Duodenal mucosa (tissue), 2 donors: Measurements from ENCODE around the gene C15orf61.
A peak's percentile ranks its signal among the peaks of the same experiment; 100 is the strongest.

Experiments used
- H3K27ac ChIP-seq: one replicate; pipeline ENCODE4 v1.7.0; 2013; ENCODE audit warnings: low read depth, low read length
- H3K27me3 ChIP-seq, 2 donors: one replicate each; pipeline ENCODE4 v1.7.0; 2013; ENCODE audit warnings: low read length in 2 of 2, control low read depth in 1 of 2; ENCODE audit not compliant: insufficient read depth in 2 of 2, control insufficient read depth in 1 of 2
- H3K36me3 ChIP-seq, 2 donors: one replicate each; pipeline ENCODE4 v1.7.0; 2013; ENCODE audit warnings: low read length in 2 of 2, control low read depth in 1 of 2; ENCODE audit not compliant: insufficient read depth in 2 of 2, control insufficient read depth in 1 of 2
- H3K4me1 ChIP-seq, 2 donors: one replicate each; pipeline ENCODE4 v1.7.0; 2013; ENCODE audit warnings: low read length in 2 of 2, control low read depth in 1 of 2; ENCODE audit not compliant: insufficient read depth in 2 of 2, control insufficient read depth in 1 of 2
- H3K4me3 ChIP-seq, 2 donors: one replicate each; pipeline ENCODE4 v1.7.0; 2013; ENCODE audit warnings: low read length in 2 of 2, low read depth in 1 of 2
- H3K9ac ChIP-seq, 2 donors: one replicate each; pipeline ENCODE4 v1.7.0; 2013; ENCODE audit warnings: low read length in 2 of 2, low read depth in 1 of 2
- H3K9me3 ChIP-seq, 2 donors: one replicate each; pipeline ENCODE4 v1.7.0; 2013; ENCODE audit warnings: low read length in 2 of 2, control low read depth in 1 of 2; ENCODE audit not compliant: control insufficient read depth in 1 of 2

C15orf61 gene

DNA sequence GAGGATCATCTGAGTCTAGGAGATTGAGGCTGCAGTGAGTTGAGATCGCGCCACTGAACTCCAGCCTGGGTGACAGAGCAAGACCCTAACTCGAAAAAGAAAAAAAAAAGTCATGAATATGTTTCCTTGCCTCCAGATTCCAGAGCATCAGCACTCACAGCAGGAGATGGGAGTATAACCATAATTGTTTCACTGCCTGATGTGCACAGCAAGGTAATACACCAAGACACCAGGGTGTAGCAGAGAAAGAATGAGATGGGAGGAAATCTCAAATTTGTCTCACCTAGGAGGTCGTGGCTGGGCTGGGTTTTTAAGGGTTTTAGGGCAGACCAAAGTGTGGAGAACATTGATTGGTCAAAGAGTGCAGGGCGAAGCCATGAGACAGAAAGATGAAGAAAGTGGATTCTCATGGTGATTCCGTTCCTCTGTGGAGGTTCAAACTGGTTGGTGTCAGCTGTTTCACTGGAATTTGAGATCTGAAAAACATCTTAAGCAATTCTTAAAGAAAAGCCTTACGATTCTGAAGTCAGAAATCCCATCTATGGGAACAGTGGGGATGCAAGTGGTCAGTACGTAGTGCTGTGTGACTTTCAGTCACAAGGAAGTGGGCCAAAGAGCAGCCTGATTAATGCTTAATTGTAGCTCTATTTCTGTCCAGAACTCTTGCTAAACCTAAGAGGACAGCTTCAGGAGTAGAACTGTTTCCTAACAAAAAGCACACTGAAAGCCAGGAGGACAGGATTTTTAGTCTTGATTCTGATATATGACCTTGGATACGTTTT is 7.8 kb upstream of the C15orf61 start:
- no peaks in the 10 kb centered on the region for H3K9me3 ChIP-seq
- H3K27ac ChIP-seq, result no peak overlapping the region
- no peak overlapping the region for H3K9ac ChIP-seq
- peaks cover 4 to 16% of the 10 kb centered on the region in 2 donors for H3K36me3 ChIP-seq
- no peaks in the 10 kb centered on the region for H3K4me1 ChIP-seq
- no peaks in the 10 kb centered on the region for H3K27me3 ChIP-seq
- no peak overlapping the region for H3K4me3 ChIP-seq

GRCh38 chr15:67515090-67515489 is 5.8 kb upstream of the C15orf61 start:
- no peaks in the 10 kb centered on the region for H3K4me1 ChIP-seq
- H3K27ac ChIP-seq, result no peak overlapping the region
- H3K27me3 ChIP-seq, result no peaks in the 10 kb centered on the region
- peaks cover 4 to 14% of the 10 kb centered on the region in 2 donors for H3K36me3 ChIP-seq
- no peak overlapping the region for H3K9ac ChIP-seq
- no peaks in the 10 kb centered on the region for H3K9me3 ChIP-seq
- no peak overlapping the region for H3K4me3 ChIP-seq

DNA sequence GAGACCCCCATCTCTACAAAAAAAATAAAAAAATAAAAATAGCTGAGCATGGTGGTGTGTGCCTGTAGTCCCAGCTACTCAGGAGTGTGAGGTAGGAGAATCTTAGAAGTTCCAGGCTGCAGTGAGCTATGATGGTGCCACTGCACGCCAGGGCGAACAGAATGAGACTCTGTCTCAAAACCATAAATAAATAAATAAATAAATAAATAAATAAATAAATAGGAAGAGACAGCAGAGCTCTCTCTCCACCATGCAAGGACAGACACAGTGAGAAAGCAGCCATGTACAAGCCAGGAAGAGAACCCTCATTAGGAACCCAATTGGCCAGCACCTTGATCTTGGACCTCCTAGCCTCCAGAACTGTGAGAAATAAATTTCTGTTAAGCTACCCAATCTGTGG is 5.4 kb upstream of the C15orf61 start:
- Histone ChIP-seq H3K9ac (no peak overlapping the region), H3K27me3 (no peaks in the 10 kb centered on the region), H3K4me1 (no peaks in the 10 kb centered on the region), H3K27ac (no peak overlapping the region), H3K9me3 (no peaks in the 10 kb centered on the region), H3K4me3 (no peak overlapping the region), H3K36me3 (peaks cover 4 to 14% of the 10 kb centered on the region in 2 donors)

- peaks cover 12 to 14% of the 10 kb centered on the region in 2 donors for H3K4me1 ChIP-seq
- H3K27me3 ChIP-seq, result no peaks in the 10 kb centered on the region
- H3K4me3 ChIP-seq, result peak overlapping the region; percentile 88 to 95
- H3K36me3 ChIP-seq, result no peaks in the 10 kb centered on the region
- peak overlapping the region; percentile 91 for H3K27ac ChIP-seq
- H3K9me3 ChIP-seq, result no peaks in the 10 kb centered on the region
- H3K9ac ChIP-seq, result peak overlapping the region; percentile 86 to 94
These were observed 456 bp upstream of the C15orf61 start for GRCh38 chr15:67520321-67521028.

- H3K9me3 ChIP-seq, result no peaks in the 10 kb centered on the region
- H3K9ac ChIP-seq, result peak overlapping the region; percentile 83 to 99
- H3K27me3 ChIP-seq, result no peaks in the 10 kb centered on the region
- H3K4me3 ChIP-seq, result peak overlapping the region; percentile 88 to 95
- peaks cover 12 to 14% of the 10 kb centered on the region in 2 donors for H3K4me1 ChIP-seq
- H3K36me3 ChIP-seq, result no peaks in the 10 kb centered on the region
- peak overlapping the region; percentile 96 for H3K27ac ChIP-seq
These were observed 1.0 kb downstream of the C15orf61 start for GRCh38 chr15:67521783-67522568.

DNA sequence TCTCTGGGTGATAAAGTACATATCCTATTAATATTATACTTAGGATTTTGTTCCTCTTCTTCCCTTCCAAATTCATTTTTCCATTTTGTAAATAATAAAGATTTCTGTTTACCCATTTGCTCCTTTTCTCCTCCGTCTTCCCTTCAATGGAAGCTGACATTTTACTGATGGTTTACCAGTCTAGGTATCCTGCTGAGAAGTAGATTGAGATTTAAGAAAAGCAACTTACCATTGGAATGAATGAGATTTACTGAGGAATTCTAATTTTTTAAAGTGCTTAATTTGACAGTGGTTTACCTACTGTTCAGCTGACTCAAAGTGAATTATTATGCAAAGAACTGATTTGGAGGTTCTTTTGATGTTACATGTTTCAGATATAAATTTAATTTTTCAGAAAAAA is 2.4 kb downstream of the C15orf61 start:
- Histone ChIP-seq H3K9ac (no peak overlapping the region), H3K4me3 (peak overlapping the region in 1 of 2 donors; percentile 88)

GRCh38 chr15:67524235-67524634 is 3.3 kb downstream of the C15orf61 start:
- Histone ChIP-seq H3K36me3 (peaks cover 0 to 4% of the 10 kb centered on the region in 2 donors), H3K9ac (no peak overlapping the region), H3K27me3 (no peaks in the 10 kb centered on the region), H3K27ac (no peak overlapping the region), H3K4me1 (peaks cover 12 to 14% of the 10 kb centered on the region in 2 donors), H3K9me3 (no peaks in the 10 kb centered on the region), H3K4me3 (no peak overlapping the region)

More for the DNA sequence above, 2.4 kb downstream of the C15orf61 start:
- no peaks in the 10 kb centered on the region for H3K9me3 ChIP-seq
- H3K27ac ChIP-seq, result no peak overlapping the region
- peaks cover 0 to 4% of the 10 kb centered on the region in 2 donors for H3K36me3 ChIP-seq
- H3K27me3 ChIP-seq, result no peaks in the 10 kb centered on the region
- H3K4me1 ChIP-seq, result peaks cover 12 to 14% of the 10 kb centered on the region in 2 donors

GRCh38 chr15:67528513-67528912 is 7.6 kb downstream of the C15orf61 start:
- Histone ChIP-seq H3K27me3 (no peaks in the 10 kb centered on the region), H3K9ac (no peak overlapping the region), H3K27ac (no peak overlapping the region), H3K36me3 (peaks cover 0 to 4% of the 10 kb centered on the region in 2 donors), H3K4me1 (peaks cover under 1 to 4% of the 10 kb centered on the region in 2 donors), H3K4me3 (no peak overlapping the region), H3K9me3 (no peaks in the 10 kb centered on the region)

GRCh38 chr15:67531379-67531914 is 10.5 kb downstream of the C15orf61 start:
- no peak overlapping the region for H3K4me3 ChIP-seq

More at GRCh38 chr15:67531379-67531914, 10.5 kb downstream of the C15orf61 start:
- Histone ChIP-seq H3K9me3 (no peaks in the 10 kb centered on the region), H3K27ac (no peak overlapping the region), H3K36me3 (peaks cover 0 to 4% of the 10 kb centered on the region in 2 donors), H3K27me3 (no peaks in the 10 kb centered on the region), H3K9ac (no peak overlapping the region), H3K4me1 (peaks cover 0 to 3% of the 10 kb centered on the region in 2 donors)
